Karpas-422 (cell line): Measurements from ENCODE around the gene FNDC3B. TPM values are rescaled to one million over a fixed set of nuclear protein-coding genes. Genes with fewer than 3 reads are reported as not detected.
"Not testable (repeated sequence)": the region's sequence is repeated elsewhere in the genome, so short reads cannot be mapped to it uniquely, and the experiment has no call there.

Experiments
- DNase-seq: peaks from one replicate; pipeline ENCODE4 v3.0.0-alpha.2; 2015
- H2AFZ ChIP-seq: fragments of 200-600 bp; sonication (generic); 2 replicates; pipeline ENCODE4 v1.6.1; 2014; ENCODE audit warnings: antibody characterized with exemption, low read length, mixed read lengths
- H3K27ac ChIP-seq: fragments of 200-600 bp; sonication (generic); 2 replicates; pipeline ENCODE4 v1.5.1; 2014; ENCODE audit warnings: mild to moderate bottlenecking, low read length, moderate library complexity
- H3K27me3 ChIP-seq: fragments of 200-600 bp; sonication (generic); 2 replicates; pipeline ENCODE4 v1.6.1; 2014; ENCODE audit warnings: low read length, mixed read lengths
- H3K36me3 ChIP-seq: fragments of 200-600 bp; sonication (generic); 2 replicates; pipeline ENCODE4 v1.6.1; 2014; ENCODE audit warnings: low read length, mixed read lengths; ENCODE audit not compliant: insufficient read depth
- H3K4me1 ChIP-seq: fragments of 200-600 bp; sonication (generic); 2 replicates; pipeline ENCODE4 v1.6.1; 2014; ENCODE audit warnings: mild to moderate bottlenecking, low read length, mixed read lengths
- H3K4me2 ChIP-seq: fragments of 200-600 bp; sonication (generic); 2 replicates; pipeline ENCODE4 v1.6.1; 2014; ENCODE audit warnings: low read length, low read depth, mild to moderate bottlenecking; ENCODE audit not compliant: poor library complexity, severe bottlenecking
- H3K4me3 ChIP-seq: fragments of 200-600 bp; sonication (generic); 2 replicates; pipeline ENCODE4 v1.5.1; 2014; ENCODE audit warnings: mild to moderate bottlenecking, antibody characterized with exemption, low read length, mixed read lengths
- H3K79me2 ChIP-seq: fragments of 200-600 bp; sonication (generic); 2 replicates; pipeline ENCODE4 v1.6.1; 2014; ENCODE audit warnings: mild to moderate bottlenecking, low read length, mixed read lengths
- H3K9ac ChIP-seq: fragments of 200-600 bp; sonication (generic); 2 replicates; pipeline ENCODE4 v1.6.0; 2014; ENCODE audit warnings: low read length
- H3K9me2 ChIP-seq: fragments of 200-600 bp; sonication (generic), shearing (Covaris generic); replicated peaks from 2 replicates; pipeline ENCODE4 v1.6.0; 2014; ENCODE audit warnings: mild to moderate bottlenecking, low read length, moderate library complexity; ENCODE audit not compliant: insufficient read depth
- H3K9me3 ChIP-seq: fragments of 300-700, 200-600 bp; sonication (generic); 2 replicates; pipeline ENCODE4 v1.6.1; 2014; ENCODE audit warnings: low read length, mixed read lengths
- H4K20me1 ChIP-seq: fragments of 200-600 bp; sonication (generic); 2 replicates; pipeline ENCODE4 v1.6.1; 2014; ENCODE audit warnings: mild to moderate bottlenecking, antibody characterized with exemption, low read length, low read depth; ENCODE audit not compliant: insufficient read depth
- total RNA-seq: library from RNA; depleted of rRNA; stranded (reverse); fragments of >200 nt; shearing (Covaris generic); gene quantifications from 2 replicates; pipeline ENCODE4 v1.2.3, GENCODE V29; 2014; ENCODE audit warnings: low replicate concordance

The FNDC3B gene
- total RNA-seq, 1 experiment from 2014 or later = 2.6 TPM

- Histone ChIP-seq H2AFZ (no peak overlapping the region), H3K79me2 (no peaks in the 10 kb centered on the region), H3K27ac (no peak overlapping the region), H3K4me3 (no peak overlapping the region), H3K36me3 (no peaks in the 10 kb centered on the region), H3K9me2 (no peaks in the 10 kb centered on the region), H3K9me3 (no peaks in the 10 kb centered on the region), H4K20me1 (no peaks in the 10 kb centered on the region), H3K9ac (no peak overlapping the region), H3K4me1 (peaks cover 7% of the 10 kb centered on the region), H3K27me3 (no peaks in the 10 kb centered on the region), H3K4me2 (no peak overlapping the region)
- DNase-seq = no peak
These were observed 2.7 kb upstream of the FNDC3B start for GRCh38 chr3:172036541-172037215.

DNA sequence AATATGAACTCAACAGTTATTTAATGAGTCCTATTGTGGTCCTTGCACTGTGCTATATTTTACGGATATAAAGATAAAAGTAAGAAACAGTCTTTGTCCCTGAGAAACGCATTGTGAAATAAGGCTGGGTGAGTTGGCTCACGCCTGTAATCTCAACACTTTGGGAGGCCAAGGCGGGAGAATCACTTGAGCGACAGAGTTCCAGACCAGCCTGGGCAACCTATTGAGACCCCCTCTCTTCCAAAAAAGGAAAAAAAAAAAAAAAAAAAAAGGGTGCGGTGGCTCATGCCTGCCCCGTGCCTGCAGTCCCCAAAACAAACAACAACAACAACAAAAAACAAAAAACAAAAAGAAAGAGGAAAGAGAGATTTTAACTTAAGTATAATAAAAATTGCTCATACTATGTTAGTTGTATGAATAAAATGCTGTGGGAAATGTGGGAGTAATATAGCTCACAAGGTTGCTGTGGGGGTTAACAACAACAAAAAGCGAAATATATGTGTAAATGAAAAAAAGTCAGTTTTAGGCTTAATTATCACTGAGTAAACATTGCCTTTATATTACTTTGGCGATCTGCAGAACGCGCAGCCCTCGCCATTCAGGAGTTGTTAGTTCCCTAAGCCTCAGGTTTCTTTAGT is 461 bp upstream of the FNDC3B start:
- Histone ChIP-seq H2AFZ (peak overlapping the region; percentile 99), H3K4me1 (peaks cover 7% of the 10 kb centered on the region), H3K79me2 (no peaks in the 10 kb centered on the region), H3K9ac (peak overlapping the region; percentile 82; the same call in 1 of the 2 replicates), H3K9me2 (no peaks in the 10 kb centered on the region), H3K27ac (no peak overlapping the region), H4K20me1 (no peaks in the 10 kb centered on the region), H3K36me3 (no peaks in the 10 kb centered on the region), H3K9me3 (no peaks in the 10 kb centered on the region), H3K4me2 (peak overlapping the region; percentile 98), H3K4me3 (peak overlapping the region; percentile 92; the same call in 1 of the 2 replicates), H3K27me3 (no peaks in the 10 kb centered on the region)
- DNase-seq = no peak

DNA sequence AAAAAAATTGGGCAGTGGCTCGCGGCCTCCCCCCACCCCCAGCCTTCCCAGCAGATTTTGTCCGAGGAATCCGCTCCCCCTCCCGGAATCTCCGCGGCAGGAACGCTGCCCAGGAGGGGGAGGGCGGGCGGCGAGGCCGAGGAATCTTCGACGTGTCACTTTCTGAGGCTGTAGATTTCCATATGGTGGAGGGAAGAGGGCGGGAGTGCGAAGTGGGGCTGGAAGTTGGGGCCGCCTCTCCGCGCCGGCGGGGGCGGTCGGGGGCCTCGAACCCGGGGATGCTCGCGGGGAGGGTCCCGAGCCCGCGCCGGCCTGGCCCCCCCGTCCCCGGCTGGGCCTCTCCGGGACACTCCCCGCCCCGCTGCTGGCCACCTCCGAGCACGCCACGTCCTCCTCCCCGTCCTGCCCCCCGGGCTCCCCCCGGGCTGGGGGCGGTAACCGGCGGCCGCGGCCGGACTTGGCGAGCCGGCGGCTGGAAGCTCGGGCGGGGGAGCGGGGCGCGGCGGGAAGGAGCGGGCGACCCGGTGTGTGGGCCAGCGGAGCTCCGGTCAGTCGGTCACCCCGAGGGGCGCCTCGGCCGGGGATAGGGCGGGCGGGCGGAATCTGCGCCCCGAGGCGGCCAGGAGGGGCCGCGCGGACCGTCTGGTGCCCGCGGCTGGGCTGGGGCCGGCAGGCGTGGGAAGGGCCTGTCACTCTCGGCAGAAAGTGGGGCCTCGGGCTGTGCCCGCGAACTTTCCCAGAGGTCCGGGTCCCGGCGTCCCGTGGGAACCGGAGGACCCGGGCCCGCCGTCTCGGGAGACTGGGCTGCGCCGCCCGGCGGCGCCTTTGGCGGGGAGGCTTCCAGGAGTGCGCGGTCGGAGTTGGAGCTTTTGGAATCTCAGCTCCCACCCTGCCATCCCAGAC is 951 bp downstream of the FNDC3B start:
- Histone ChIP-seq H3K27me3 (no peaks in the 10 kb centered on the region), H3K9me2 (no peaks in the 10 kb centered on the region), H3K4me3 (peak overlapping the region; percentile 92), H3K9me3 (no peaks in the 10 kb centered on the region), H3K4me2 (peak overlapping the region; percentile 98), H2AFZ (peak overlapping the region; percentile 99), H3K79me2 (no peaks in the 10 kb centered on the region), H3K4me1 (peaks cover 7% of the 10 kb centered on the region), H4K20me1 (no peaks in the 10 kb centered on the region), H3K9ac (peak overlapping the region; percentile 82), H3K36me3 (no peaks in the 10 kb centered on the region), H3K27ac (no peak overlapping the region)
- DNase-seq = no peak

DNA sequence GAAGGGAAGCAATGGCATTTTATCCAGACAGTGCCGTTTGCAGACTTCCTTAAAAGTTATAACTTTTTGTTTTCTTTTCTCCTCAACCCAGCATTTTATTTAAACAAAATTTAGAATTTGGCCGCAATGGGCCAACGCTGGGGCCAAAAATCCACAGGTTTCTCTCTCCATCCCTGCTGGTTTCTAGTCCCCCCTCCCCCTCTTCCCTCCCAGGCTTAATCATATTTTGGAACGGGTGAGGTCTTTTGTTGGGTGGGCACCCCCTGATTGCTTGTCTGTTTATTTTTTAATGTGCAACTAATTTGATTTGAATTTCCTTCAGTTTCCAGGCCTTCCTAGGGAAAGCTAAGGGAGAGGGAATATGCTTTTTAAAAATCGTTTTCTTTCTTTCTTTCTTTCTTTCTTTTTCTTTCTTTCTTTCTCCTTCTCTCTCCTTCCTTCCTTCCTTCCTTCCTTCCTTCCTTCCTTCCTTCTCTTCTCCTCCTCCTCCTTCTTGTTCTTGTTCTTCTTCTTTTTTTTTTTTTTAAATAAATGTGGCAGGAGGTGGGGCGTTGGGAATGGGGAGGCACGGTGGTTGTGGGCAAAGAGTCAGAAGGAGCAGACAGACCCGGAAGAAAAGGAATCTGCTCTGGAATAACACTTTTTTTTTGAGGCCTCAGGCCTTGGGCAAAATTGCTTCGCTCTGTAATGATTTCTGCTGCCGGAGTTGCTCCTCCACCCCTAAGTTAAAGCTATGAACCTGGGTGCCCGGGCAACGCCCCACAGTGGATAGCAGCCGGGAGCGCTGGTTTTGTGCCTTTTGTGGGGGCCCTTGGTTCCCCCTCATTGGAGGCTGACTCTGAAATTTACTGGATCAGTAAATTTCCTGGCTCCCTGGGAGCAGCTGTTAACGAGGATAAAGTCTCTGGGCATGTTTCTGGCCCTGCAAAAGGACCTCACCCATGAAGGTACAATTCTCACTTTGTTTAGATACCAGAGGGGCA is 1.9 kb downstream of the FNDC3B start:
- H3K9me3 ChIP-seq = no peaks in the 10 kb centered on the region
- no peaks in the 10 kb centered on the region for H3K79me2 ChIP-seq
- no peak overlapping the region for H3K4me3 ChIP-seq
- H4K20me1 ChIP-seq = no peaks in the 10 kb centered on the region
- no peak overlapping the region for H3K4me2 ChIP-seq
- no peak overlapping the region for H2AFZ ChIP-seq
- H3K36me3 ChIP-seq = no peaks in the 10 kb centered on the region
- no peak for DNase-seq
- no peaks in the 10 kb centered on the region for H3K9me2 ChIP-seq
- peaks cover 7% of the 10 kb centered on the region for H3K4me1 ChIP-seq
- no peak overlapping the region for H3K9ac ChIP-seq
- H3K27me3 ChIP-seq = no peaks in the 10 kb centered on the region
- H3K27ac ChIP-seq = no peak overlapping the region

DNA sequence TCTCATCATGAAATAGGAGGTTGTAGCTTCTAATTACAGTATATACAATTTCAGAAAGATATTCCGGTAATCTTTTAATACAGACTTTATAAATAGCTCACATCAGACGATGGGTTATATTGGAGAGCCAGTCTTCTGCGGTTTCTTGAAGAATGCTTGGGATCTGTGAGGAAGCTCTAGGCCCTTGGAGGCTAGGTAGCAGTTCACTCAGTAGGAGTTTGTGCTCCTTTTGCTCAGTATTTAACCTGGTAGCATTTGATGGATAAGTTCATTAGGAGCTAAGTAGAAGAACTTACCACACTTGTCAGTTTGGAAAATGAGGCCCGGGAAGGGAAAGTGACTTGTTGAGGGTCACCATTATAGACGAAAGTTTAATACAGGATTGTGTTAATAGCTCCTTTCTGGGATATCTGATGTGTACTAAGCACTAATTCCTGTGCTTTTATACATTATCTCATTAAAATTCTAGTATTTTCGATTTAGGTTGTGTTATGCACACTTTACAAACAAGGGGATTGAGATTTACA is 2.8 kb downstream of the FNDC3B start:
- no peak overlapping the region for H3K4me3 ChIP-seq
- no peaks in the 10 kb centered on the region for H3K9me2 ChIP-seq
- no peaks in the 10 kb centered on the region for H4K20me1 ChIP-seq
- peaks cover 7% of the 10 kb centered on the region for H3K4me1 ChIP-seq
- no peak overlapping the region for H3K4me2 ChIP-seq
- H3K36me3 ChIP-seq = no peaks in the 10 kb centered on the region
- no peak overlapping the region for H3K9ac ChIP-seq
- H3K27ac ChIP-seq = no peak overlapping the region
- H2AFZ ChIP-seq = no peak overlapping the region
- H3K27me3 ChIP-seq = no peaks in the 10 kb centered on the region
- H3K9me3 ChIP-seq = no peaks in the 10 kb centered on the region
- DNase-seq = no peak
- H3K79me2 ChIP-seq = no peaks in the 10 kb centered on the region

DNA sequence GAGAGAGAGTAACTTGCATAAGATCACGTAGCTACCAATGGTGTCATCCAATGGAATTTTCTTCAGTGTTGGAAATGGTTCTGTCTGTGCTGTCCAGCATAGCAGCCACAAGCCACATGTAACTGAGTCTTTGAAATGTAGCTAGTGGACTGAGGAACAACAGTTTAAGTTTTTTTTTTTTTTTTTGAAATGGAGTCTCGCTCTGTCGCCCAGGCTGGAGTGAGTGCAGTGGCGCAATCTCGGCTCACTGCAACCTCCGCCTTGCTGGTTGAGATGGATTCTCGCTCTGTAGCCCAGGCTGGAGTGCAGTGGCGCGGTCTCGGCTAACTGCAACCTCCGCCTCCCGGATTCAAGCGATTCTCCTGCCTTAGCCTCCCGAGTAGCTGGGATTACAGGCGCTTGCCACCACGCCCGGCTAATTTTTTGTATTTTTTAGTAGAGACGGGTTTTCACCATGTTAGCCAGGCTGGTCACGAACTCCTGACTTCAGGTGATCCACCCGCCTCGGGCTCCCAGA is 3.3 kb downstream of the FNDC3B start:
- DNase-seq, H2AFZ ChIP-seq, H3K9me2 ChIP-seq, H3K9me3 ChIP-seq, H3K4me2 ChIP-seq, H3K9ac ChIP-seq, H3K27ac ChIP-seq, H3K4me1 ChIP-seq, H3K27me3 ChIP-seq, H4K20me1 ChIP-seq, H3K4me3 ChIP-seq, H3K36me3 ChIP-seq, H3K79me2 ChIP-seq: not testable (repeated sequence)

- peaks cover 7% of the 10 kb centered on the region for H3K4me1 ChIP-seq
- no peaks in the 10 kb centered on the region for H3K79me2 ChIP-seq
- H3K9ac ChIP-seq = no peak overlapping the region
- no peak overlapping the region for H3K27ac ChIP-seq
- no peak overlapping the region for H3K4me3 ChIP-seq
- H3K9me3 ChIP-seq = no peaks in the 10 kb centered on the region
- H3K4me2 ChIP-seq = no peak overlapping the region
- H2AFZ ChIP-seq = no peak overlapping the region
- H3K9me2 ChIP-seq = no peaks in the 10 kb centered on the region
- no peaks in the 10 kb centered on the region for H4K20me1 ChIP-seq
- H3K27me3 ChIP-seq = no peaks in the 10 kb centered on the region
- H3K36me3 ChIP-seq = no peaks in the 10 kb centered on the region
- no peak for DNase-seq
These were observed 3.9 kb downstream of the FNDC3B start for GRCh38 chr3:172043233-172043632.
